K562 (cell line): ENCODE results near the gene SPATA31D4.

ENCODE experiments used
- CTCF ChIP-seq, 3 experiments: IDR thresholded peaks in 2 of 3; conservative IDR thresholded peaks in 1 of 3; 2 replicates each; pipeline ENCODE4 v1.5.1; 2011 to 2012; ENCODE audit warnings: low read length in 3 of 3, mild to moderate bottlenecking in 3 of 3, control low read depth in 2 of 3, improper control_type of control experiment in 1 of 3, inconsistent platforms in 1 of 3, low read depth in 1 of 3, mixed read lengths in 1 of 3, moderate library complexity in 1 of 3; ENCODE audit not compliant: insufficient read depth in 2 of 3
- FOXA1 ChIP-seq: fragments of 450-650 bp; IDR thresholded peaks from 2 replicates; pipeline ENCODE4 v1.6.1; 2016; ENCODE audit warnings: mild to moderate bottlenecking, borderline replicate concordance
- RBBP5 ChIP-seq: fragments of 200-600 bp; sonication (generic); IDR thresholded peaks from 2 replicates; pipeline ENCODE4 v1.6.1; 2012; ENCODE audit warnings: borderline replicate concordance, mild to moderate bottlenecking, low read length, control low read depth, inconsistent platforms; ENCODE audit not compliant: insufficient read depth, poor library complexity, severe bottlenecking
- TAF15 ChIP-seq: fragments of 200-400 bp; formaldehyde crosslinking; IDR thresholded peaks from 2 replicates; pipeline ENCODE4 v1.6.1; 2017; ENCODE audit warnings: mild to moderate bottlenecking, low read depth, low read length, moderate library complexity
- ZFP30 ChIP-seq: fragments of 250-450 bp; sonication (Bioruptor Pico); IDR thresholded peaks from 2 replicates; pipeline ENCODE4 v1.8.0; 2022; ENCODE audit warnings: moderate library complexity, mild to moderate bottlenecking, inconsistent platforms, borderline replicate concordance
- ZNF184 ChIP-seq: sonication (generic); formaldehyde crosslinking; IDR thresholded peaks from 2 replicates; pipeline ENCODE4 v1.5.0; 2020; ENCODE audit warnings: missing genetic modification reagents
- ZNF766 ChIP-seq: fragments of 200-800 bp; sonication (Bioruptor generic); conservative IDR thresholded peaks from 2 replicates; pipeline ENCODE4 v1.6.1; 2016; ENCODE audit warnings: missing genetic modification characterization, missing compliant biosample characterization
- ZZZ3 ChIP-seq: fragments of 450-650 bp; IDR thresholded peaks from 2 replicates; pipeline ENCODE4 v1.6.1; 2016; ENCODE audit warnings: antibody characterized with exemption, mild to moderate bottlenecking, moderate library complexity

GRCh38 chr9:81894891-81895290 lies 33.3 kb upstream of the SPATA31D4 start:
- TF ChIP-seq ZNF766 (CRISPR knock-in tag) (no peak), TAF15 (no peak), ZFP30 (CRISPR knock-in tag) (no peak), ZZZ3 (no peak), FOXA1 (no peak), RBBP5 (no peak), ZNF184 (CRISPR knock-in tag) (no peak), CTCF (IDR thresholded peaks at IDR 0.05 in 2 of 3, conservative IDR thresholded peaks at IDR 0.05 in 1 of 3; ENCODE audit: insufficient read depth in 2 of 3, low read depth in 1 of 3, low read length in 3 of 3) (no peak)
